ENCODE data around the gene CCL24.
"Not testable (repeated sequence)": the region's sequence is repeated elsewhere in the genome, so short reads cannot be mapped to it uniquely, and the experiment has no call there.

The CCL24 gene

GRCh38 chr7:75840029-75840428 is 26.4 kb upstream of the CCL24 start:
- no peak for TF ChIP-seq JUND (IDR thresholded peaks at IDR 0.05; ENCODE audit: low read depth)
- no peak for DNase-seq (ENCODE audit: low read depth in 1 of 2, low spot score in 1 of 2)
- in situ Hi-C loops (cut with HindIII; ENCODE audit: low pct_unique_long_range_greater_than_20kb, low sequenced_read_pairs) = no loop called here

- DNase-seq (ENCODE audit: low read depth in 1 of 2, low spot score in 1 of 2); in situ Hi-C loops (cut with HindIII; ENCODE audit: low pct_unique_long_range_greater_than_20kb, low sequenced_read_pairs): not testable (repeated sequence)
Observed at GRCh38 chr7:75838281-75838930, 24.8 kb upstream of the CCL24 start.

- no peak for TF ChIP-seq JUND (IDR thresholded peaks at IDR 0.05; ENCODE audit: low read depth)
- in situ Hi-C loops (cut with HindIII; ENCODE audit: low pct_unique_long_range_greater_than_20kb, low sequenced_read_pairs) = no loop called here
- no peak for DNase-seq (ENCODE audit: low read depth in 1 of 2, low spot score in 1 of 2)
Observed at GRCh38 chr7:75836798-75837197, 23.2 kb upstream of the CCL24 start.

GRCh38 chr7:75835688-75836285 is 22.2 kb upstream of the CCL24 start:
- in situ Hi-C loops (cut with HindIII; ENCODE audit: low pct_unique_long_range_greater_than_20kb, low sequenced_read_pairs) = no loop called here
- no peak for DNase-seq (ENCODE audit: low read depth in 1 of 2, low spot score in 1 of 2)
- TF ChIP-seq JUND (IDR thresholded peaks at IDR 0.05; ENCODE audit: low read depth) = no peak

DNA sequence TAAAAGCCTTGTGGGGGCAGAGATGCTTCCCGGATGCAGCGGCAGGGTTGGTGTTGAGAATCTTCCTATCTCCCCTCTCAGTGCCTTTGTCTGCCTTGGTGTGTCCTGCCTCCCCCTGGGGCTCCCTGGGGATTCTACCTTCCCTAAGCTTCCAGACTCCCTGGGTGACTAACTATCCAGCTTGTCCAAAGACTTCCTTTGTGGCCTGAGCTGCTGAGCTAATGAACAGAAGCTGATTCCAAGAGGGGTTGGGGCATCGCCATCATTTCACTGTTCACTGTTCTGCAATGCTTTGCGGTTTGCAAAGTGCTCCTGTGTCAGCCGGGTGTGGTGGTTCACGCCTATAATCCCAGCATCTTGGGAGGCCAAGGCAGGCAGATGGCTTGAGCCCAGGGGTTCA is 20.1 kb upstream of the CCL24 start:
- in situ Hi-C loops (cut with HindIII; ENCODE audit: low pct_unique_long_range_greater_than_20kb, low sequenced_read_pairs); DNase-seq (ENCODE audit: low read depth in 1 of 2, low spot score in 1 of 2): not testable (repeated sequence)

GRCh38 chr7:75830978-75831377 is 17.4 kb upstream of the CCL24 start:
- TF ChIP-seq JUND (IDR thresholded peaks at IDR 0.05; ENCODE audit: low read depth) = no peak
- in situ Hi-C loops (cut with HindIII; ENCODE audit: low pct_unique_long_range_greater_than_20kb, low sequenced_read_pairs) = no loop called here
- DNase-seq (ENCODE audit: low read depth in 1 of 2, low spot score in 1 of 2) = no peak

GRCh38 chr7:75829656-75830055 is 16.1 kb upstream of the CCL24 start:
- in situ Hi-C loops (cut with HindIII; ENCODE audit: low pct_unique_long_range_greater_than_20kb, low sequenced_read_pairs); DNase-seq (ENCODE audit: low read depth in 1 of 2, low spot score in 1 of 2): not testable (repeated sequence)

DNA sequence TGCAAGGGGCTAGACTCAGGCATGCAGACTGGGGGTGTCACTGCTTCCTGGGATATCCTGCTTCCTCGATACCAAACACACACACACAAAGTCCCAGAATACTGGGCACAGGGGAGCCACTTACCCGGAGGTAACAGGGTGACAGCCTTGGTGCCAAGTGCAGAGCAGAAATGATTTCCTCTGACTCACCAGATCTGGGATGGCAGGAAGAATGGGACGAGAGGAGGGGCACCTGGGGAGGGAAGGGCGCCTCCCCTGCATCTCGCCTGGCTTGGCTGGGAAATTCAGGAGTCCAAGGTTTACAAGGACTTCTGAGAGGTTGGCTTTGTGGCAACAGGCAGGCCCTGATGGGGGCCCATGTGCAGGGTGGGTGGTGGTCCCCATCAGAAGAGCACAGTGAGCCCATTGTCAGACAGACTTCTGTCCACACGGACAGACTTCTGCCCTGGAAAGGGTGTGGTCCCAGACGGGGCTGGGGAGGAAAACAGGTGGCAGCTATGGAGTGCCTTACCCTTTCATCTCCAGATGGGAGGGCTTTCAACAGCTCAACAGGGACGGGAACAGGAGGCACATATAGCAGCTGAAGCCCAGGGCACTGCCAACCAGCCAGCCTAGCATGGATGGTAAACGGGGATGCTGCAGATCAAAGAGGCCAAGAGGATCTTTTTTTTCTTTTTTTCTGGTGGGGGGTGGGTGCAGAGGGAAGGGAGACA is 9.7 kb upstream of the CCL24 start:
- in situ Hi-C loops (cut with HindIII; ENCODE audit: low pct_unique_long_range_greater_than_20kb, low sequenced_read_pairs) = no loop called here
- TF ChIP-seq JUND (IDR thresholded peaks at IDR 0.05; ENCODE audit: low read depth) = no peak
- no peak for DNase-seq (ENCODE audit: low read depth in 1 of 2, low spot score in 1 of 2)

DNA sequence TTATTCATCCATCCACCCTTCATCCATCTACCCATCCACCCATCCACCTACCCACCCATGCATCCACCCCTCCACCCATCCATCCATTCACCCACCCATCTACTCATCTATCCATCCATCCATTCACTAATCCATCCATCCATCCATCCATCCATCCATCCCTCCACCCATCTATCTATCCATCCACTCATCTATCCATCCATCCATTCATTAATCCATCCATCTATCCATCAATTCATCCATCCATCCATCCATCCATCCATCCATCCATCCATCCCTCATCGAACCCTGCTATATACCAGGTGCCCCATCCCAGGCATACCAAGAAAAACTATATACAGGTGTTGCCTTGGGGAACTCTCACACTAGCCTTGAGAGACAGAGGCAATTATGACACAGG is 7.1 kb upstream of the CCL24 start:
- DNase-seq (ENCODE audit: low read depth in 1 of 2, low spot score in 1 of 2) = no peak
- no peak for TF ChIP-seq JUND (IDR thresholded peaks at IDR 0.05; ENCODE audit: low read depth)
- in situ Hi-C loops (cut with HindIII; ENCODE audit: low pct_unique_long_range_greater_than_20kb, low sequenced_read_pairs) = no loop called here

GRCh38 chr7:75819711-75820110 is 6.1 kb upstream of the CCL24 start:
- in situ Hi-C loops (cut with HindIII; ENCODE audit: low pct_unique_long_range_greater_than_20kb, low sequenced_read_pairs) = no loop called here
- DNase-seq (ENCODE audit: low read depth in 1 of 2, low spot score in 1 of 2) = no peak
- TF ChIP-seq JUND (IDR thresholded peaks at IDR 0.05; ENCODE audit: low read depth) = no peak

DNA sequence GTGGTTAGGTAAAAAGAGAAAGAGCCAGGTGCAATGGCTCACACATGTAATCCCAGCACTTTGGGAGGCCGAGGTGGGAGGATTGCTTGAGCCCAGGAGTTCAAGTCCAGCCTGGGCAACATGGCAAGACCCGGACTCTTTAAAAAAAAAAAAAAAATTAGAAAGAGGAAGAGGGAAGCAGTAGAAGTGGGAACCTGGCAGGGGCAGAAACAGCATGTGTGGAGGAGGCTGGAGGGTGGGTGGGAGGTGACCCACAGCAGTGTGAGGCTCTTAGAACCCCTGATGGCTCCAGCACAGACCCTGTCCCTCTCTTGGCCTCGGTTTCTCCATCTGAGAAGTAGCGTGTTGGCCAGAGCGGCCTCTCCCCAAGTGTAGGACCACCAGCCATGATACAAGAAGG is 4.9 kb upstream of the CCL24 start:
- no peak for DNase-seq (ENCODE audit: low read depth in 1 of 2, low spot score in 1 of 2)
- no peak for TF ChIP-seq JUND (IDR thresholded peaks at IDR 0.05; ENCODE audit: low read depth)
- in situ Hi-C loops (cut with HindIII; ENCODE audit: low pct_unique_long_range_greater_than_20kb, low sequenced_read_pairs) = no loop called here

DNA sequence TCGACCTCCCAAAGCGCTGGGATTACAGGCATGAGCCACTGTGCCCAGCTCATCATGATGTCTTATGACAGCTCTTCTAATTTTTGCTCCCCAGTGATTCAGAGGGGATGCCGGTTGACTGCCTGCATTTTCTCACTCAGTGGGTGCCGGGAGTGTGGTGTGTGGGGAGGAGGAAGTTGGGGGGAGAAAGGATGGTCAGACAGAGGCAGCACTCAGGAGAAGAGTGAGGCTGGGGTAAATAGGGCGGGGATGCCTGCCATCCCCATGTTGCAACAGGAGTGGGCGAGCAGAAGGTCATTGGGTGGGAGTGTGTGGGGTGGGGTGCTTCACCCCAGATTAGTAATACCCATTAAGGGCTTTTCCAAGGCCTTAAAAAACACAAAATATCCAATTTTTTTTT is 3.5 kb upstream of the CCL24 start:
- no peak for DNase-seq (ENCODE audit: low read depth in 1 of 2, low spot score in 1 of 2)
- in situ Hi-C loops (cut with HindIII; ENCODE audit: low pct_unique_long_range_greater_than_20kb, low sequenced_read_pairs) = no loop called here
- TF ChIP-seq JUND (IDR thresholded peaks at IDR 0.05; ENCODE audit: low read depth) = no peak

DNA sequence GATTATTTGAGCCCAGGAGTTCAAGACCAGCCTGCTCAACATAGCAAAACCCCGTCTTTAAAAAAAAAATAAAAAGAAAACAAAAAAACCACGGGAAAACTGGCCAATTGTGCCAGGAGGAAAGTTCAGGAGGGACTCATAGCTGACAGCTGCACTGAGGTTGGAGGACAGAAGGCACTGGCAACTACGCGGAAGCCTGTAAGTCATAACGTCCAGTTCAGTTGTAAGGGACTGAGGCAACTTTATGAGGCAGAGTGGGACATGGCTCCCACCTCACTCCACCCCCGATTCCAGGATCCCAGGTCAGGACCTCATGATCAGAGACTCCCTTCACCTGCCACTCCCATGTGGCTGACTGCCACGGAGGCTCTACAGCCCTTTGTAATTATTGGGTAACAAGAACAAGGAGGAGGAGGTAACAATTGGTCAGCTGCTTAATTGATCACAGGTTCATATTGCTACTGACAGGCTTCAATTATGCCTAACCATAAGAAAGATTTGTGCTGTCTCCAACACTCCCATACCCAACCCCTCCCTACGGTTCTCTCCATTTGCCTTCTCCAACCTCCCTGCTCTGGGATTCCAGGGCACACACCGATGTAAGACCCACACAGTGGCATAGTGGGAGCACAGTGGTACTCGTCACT is 1.9 kb upstream of the CCL24 start:
- in situ Hi-C loops (cut with HindIII; ENCODE audit: low pct_unique_long_range_greater_than_20kb, low sequenced_read_pairs) = no loop called here

More for the DNA sequence above, 1.9 kb upstream of the CCL24 start:
- DNase-seq (ENCODE audit: low read depth in 1 of 2, low spot score in 1 of 2) = no peak
- no peak for TF ChIP-seq JUND (IDR thresholded peaks at IDR 0.05; ENCODE audit: low read depth)

Measured in T47D (cell line).